GM19025 (cell line): ENCODE measurements around the gene SLC24A4.

Experiments used
- ATAC-seq: cut with Tn5 transposase; IDR thresholded peaks from one replicate; pipeline ENCODE4 v1.9.1; 2021; ENCODE audit warnings: mild to moderate bottlenecking, low read depth, moderate library complexity; ENCODE audit not compliant: unreplicated experiment

Gene SLC24A4, protein sequence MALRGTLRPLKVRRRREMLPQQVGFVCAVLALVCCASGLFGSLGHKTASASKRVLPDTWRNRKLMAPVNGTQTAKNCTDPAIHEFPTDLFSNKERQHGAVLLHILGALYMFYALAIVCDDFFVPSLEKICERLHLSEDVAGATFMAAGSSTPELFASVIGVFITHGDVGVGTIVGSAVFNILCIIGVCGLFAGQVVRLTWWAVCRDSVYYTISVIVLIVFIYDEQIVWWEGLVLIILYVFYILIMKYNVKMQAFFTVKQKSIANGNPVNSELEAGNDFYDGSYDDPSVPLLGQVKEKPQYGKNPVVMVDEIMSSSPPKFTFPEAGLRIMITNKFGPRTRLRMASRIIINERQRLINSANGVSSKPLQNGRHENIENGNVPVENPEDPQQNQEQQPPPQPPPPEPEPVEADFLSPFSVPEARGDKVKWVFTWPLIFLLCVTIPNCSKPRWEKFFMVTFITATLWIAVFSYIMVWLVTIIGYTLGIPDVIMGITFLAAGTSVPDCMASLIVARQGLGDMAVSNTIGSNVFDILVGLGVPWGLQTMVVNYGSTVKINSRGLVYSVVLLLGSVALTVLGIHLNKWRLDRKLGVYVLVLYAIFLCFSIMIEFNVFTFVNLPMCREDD

GRCh38 chr14:92323011-92323915 lies at the start of gene SLC24A4:
Gene SLC24A4 (plus strand): TSS chr14:92323165. CDS start chr14:92323831, 666 bp downstream.
- ATAC-seq: no peak

DNA sequence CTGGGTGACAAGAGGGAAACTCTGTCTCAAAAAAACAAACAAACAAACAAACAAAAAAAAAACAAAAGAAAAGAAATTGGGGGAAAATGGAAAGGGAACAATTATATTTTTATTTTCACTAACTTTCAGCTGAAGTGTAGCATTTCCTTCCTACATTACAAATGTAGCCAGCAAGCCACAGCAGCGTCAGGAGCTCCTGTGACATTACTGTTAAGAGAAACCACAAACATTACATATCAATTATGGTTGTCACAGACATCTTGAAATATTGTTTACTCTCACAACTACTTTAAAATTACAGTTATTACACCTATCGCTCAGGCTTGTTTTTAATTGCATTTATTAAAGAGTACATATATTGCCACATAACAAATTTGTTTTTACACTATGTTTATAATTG lies 49.8 kb upstream of the SLC24A4 start:
- ATAC-seq: no peak

DNA sequence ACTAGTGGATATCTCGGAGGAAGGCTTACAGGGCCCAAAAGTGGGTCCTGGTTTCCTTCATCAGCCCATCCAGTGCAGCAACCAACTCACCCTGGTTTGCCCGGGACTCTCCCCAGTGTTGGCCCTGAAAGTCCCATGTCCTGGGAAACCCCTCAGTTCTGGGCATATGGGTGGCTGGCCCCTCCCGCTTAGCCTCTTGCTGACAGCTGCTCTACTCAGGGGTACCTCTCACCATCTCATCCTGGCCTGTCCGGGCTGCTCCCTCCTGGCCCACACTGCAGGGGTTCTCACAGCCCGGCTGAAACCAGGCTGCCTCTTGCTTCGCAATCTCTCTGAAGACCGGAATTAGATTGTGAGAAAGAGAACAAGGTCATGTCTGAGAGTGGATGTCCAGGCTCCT lies 48.9 kb upstream of the SLC24A4 start:
- ATAC-seq: no peak

DNA sequence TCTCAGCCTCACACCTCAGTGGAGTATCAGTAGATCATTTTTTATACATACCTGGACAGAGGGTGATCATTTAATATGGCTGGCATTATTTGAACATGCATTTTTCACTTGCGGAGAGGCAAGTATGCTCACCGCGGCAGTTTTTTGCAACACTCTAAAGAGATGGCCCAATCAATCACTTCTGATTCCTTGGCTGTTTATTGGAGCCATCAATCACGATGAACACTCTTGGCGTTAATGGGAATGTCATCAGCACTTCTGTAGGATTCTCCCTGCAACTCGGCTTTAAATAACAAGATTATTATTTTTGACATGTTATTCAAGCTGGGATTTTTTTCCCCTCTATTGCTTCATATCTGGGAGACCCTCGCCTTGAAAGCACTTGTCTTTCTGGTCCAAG lies 46.9 kb upstream of the SLC24A4 start:
- no peak for ATAC-seq

DNA sequence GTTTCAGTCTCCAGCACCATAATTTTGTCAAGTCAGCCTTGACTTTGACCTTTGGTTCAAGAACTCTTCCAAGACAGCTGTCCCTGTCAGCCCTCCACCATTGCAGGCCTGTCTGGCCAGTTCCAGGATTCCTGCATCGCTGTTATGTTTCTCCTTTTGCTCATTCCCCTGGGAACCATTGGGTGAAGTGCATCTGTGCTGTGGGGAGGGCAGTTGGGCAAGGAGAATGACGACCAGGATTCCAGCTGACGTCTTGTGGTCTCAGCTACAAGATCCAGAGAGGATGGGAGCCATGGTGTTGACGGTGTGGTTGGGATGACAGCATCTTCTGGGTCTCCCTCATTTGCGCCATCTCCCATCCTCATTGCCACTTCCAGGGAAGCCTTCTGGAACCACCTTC lies 45.9 kb upstream of the SLC24A4 start:
- no peak for ATAC-seq

DNA sequence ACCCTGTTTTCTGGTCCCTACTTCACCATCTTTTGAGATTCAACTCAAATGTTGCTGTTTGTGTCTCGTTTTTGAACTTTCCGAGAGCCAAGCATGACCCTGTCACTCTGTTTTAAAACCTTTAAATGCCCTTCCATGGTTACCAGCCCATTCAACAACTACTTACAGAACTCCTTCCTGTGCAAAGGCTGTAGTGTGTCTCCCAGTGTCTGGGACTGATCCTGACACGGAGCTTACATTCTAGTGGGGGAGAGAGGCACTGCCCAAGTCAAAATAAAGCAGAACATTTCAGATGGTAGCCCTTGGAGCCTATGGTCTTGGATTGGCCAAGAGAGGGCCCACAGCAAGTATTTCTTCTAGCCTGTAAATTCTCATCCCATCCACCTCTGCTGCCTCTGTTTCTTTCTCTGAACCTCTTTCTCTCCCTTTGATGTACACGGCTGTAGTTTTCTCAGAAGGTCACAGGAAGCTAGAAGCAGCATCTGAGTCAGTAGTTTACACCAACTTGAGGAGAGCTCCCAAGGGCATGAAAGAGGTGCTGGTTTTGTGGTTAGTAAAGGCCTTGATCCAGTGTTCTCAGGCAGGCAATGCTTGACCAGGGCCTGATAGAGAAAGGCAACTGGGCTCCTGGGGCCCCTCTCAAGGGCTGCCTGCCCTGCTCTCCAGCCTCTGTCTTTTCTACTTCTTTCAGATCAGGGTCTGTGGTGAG lies 42.3 kb upstream of the SLC24A4 start:
- ATAC-seq: no peak

GRCh38 chr14:92282669-92283068 lies 40.3 kb upstream of the SLC24A4 start:
- ATAC-seq: no peak

- ATAC-seq: no peak
Measured at GRCh38 chr14:92285311-92285710, 37.7 kb upstream of the SLC24A4 start.

- ATAC-seq: no peak
Measured at GRCh38 chr14:92287987-92288386, 35.0 kb upstream of the SLC24A4 start.

DNA sequence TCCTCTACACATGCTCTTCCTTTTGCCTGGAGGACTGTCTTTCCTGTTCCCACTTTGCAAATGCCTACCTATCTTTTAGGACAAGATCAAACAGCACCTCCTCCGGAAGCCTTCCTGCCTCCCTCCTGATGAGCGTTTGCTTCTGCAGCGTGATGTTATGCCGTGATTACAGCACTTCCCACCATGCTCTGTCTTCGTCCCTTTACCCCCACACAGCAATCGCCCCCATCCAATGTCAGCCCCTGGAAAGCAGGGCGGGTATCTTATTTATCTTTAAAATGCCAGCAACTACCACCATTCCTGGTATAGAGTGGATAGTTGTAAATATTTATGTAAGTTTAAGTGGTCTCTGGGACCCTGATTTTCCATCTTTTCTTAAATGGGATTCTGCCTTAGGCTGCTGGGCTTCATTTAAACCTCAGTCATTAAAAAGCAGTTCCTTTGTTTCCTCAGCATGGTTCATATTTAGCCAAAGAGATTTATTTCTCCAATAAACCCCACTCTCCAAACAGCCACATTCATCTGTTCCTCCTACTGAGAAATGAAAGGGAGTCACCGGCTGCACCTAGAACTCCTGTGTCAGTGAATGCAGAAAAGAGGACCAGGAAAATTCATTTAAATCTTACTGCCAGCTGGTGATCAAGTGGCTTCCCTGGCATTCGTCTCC lies 33.8 kb upstream of the SLC24A4 start:
- no peak for ATAC-seq

DNA sequence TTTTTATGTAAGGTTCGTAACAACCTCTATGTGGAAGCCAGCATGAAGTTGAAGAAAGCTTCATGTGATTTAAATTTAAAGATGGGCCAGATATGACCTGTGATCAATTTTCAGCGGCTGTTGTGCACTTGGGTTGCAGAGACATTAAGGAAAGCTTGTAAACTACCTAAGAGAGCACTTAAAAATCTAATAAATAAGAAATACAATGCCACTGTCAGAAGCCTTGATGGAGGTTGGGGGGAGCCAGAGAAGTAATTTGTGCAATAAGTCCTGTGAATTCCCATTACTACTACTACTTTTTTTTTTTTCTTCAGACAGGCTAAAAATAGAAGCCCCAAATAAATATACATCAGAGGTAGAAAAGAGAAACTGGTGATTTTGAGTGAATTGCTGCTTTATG lies 30.3 kb upstream of the SLC24A4 start:
- no peak for ATAC-seq

GRCh38 chr14:92294506-92294905 lies 28.5 kb upstream of the SLC24A4 start:
- ATAC-seq: no peak

DNA sequence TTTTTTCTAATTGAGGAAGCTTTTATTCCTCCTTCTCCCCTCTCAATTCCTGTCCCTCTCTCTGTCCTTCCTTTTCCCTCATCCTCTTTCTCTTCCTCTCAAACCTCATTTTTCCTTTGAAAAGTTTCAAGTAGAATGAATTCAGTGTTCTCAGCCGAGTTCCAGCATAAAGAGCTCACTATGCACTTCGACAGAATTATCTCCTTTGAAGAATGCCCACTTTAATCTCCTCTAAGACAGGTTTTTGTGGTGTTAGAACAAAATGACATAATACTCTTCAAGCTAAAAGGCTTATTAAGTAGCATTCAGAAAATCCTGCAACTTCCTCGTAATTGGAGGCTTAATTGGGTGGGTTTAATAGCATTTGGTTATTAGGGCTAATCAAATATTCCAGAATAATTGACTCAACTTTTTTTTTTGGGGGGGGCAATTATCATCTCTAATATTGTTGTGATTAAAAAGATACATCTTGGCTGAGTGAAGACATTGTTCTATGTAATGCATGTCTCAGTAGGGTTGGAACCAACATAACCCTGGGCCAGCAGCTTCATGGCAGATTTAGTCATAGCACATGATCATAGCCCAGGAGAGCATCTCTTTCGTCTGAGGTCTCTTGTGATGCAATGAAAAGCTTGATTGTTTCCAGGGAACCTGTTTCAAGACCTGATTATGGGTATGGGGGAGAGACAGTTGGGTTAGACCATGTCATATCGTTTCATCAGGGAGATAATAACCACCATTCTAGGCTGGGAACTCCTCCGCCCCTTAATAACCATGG lies 25.0 kb upstream of the SLC24A4 start:
- ATAC-seq: no peak

GRCh38 chr14:92302481-92302880 lies 20.5 kb upstream of the SLC24A4 start:
- ATAC-seq: no peak

DNA sequence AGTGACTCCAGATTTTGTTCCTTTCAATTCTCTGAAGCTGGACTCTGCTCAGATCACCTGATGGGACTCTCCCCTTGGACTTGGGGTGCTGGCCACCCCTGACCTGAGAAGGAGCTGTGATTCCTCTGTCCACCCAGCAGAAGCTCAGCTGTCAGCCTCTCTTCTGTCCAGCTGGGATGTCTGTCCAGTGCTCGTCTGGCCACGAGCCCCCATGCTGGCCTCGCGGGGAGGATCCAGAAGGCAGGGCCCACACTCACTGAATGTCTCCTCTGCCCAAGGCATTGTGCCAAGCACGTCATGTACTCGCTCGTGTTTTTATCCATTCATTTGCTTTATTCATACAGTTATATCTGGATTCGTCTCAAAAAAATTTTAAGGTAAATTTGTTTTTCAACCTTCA lies 14.2 kb upstream of the SLC24A4 start:
- no peak for ATAC-seq

GRCh38 chr14:92309968-92310530 lies 12.9 kb upstream of the SLC24A4 start:
- no peak for ATAC-seq

- no peak for ATAC-seq
Measured at GRCh38 chr14:92310776-92311375, 12.1 kb upstream of the SLC24A4 start.

GRCh38 chr14:92314182-92314581 lies 8.8 kb upstream of the SLC24A4 start:
- no peak for ATAC-seq
